Keratinocyte (primary cell): ENCODE measurements around the gene SDCCAG8. TPM values are rescaled to one million over a fixed set of nuclear protein-coding genes. Genes with fewer than 3 reads are reported as not detected.

Experiments used
- DNase-seq: peaks from one replicate; pipeline ENCODE4 v3.0.0-alpha.2; 2011; ENCODE audit warnings: low read depth, missing footprints, low spot score
- FAIRE-seq: peaks from 2 replicates; lab custom pipeline; 2011; peaks lifted over from hg19 to GRCh38; lab: Jason Lieb, UNC
- H2AFZ ChIP-seq: 2 replicates; pipeline ENCODE4 v1.6.0; 2012; ENCODE audit warnings: low read length, control low read depth, inconsistent platforms; ENCODE audit not compliant: control insufficient read depth
- H3K27ac ChIP-seq: 2 replicates; pipeline ENCODE4 v1.5.1; 2011; ENCODE audit warnings: low read length; ENCODE audit not compliant: control insufficient read depth, insufficient read depth
- H3K27me3 ChIP-seq: 3 replicates; pipeline ENCODE4 v1.6.0; 2011; ENCODE audit warnings: low read length; ENCODE audit not compliant: control insufficient read depth, insufficient read depth; ENCODE audit errors: extremely low read depth
- H3K36me3 ChIP-seq, 2 experiments: 2 replicates in 1 of 2; 3 replicates in 1 of 2; pipeline ENCODE4 v1.5.1; 2011; ENCODE audit warnings: low read length in 2 of 2, mild to moderate bottlenecking in 1 of 2; ENCODE audit not compliant: control insufficient read depth in 2 of 2, insufficient read depth in 2 of 2; ENCODE audit errors: extremely low read depth in 1 of 2
- H3K4me1 ChIP-seq: 3 replicates; pipeline ENCODE4 v1.5.1; 2011; ENCODE audit warnings: low read length; ENCODE audit not compliant: control insufficient read depth, insufficient read depth; ENCODE audit errors: extremely low read depth
- H3K4me2 ChIP-seq: 3 replicates; pipeline ENCODE4 v1.6.0; 2011; ENCODE audit warnings: low read depth, low read length; ENCODE audit not compliant: control insufficient read depth, insufficient read depth; ENCODE audit errors: extremely low read depth
- H3K4me3 ChIP-seq, 3 experiments: fragments of 200-600 bp in 1 of 3; sonication (generic) in 1 of 3; 2 replicates in 2 of 3; 3 replicates in 1 of 3; pipeline ENCODE4 v1.5.1; 2011 to 2016; ENCODE audit warnings: low read length in 3 of 3, mild to moderate bottlenecking in 3 of 3, control low read depth in 2 of 3, inconsistent platforms in 1 of 3, low read depth in 1 of 3, mixed read lengths in 1 of 3, mixed run types in 1 of 3, moderate library complexity in 1 of 3; ENCODE audit not compliant: control insufficient read depth in 2 of 3, insufficient read depth in 2 of 3; ENCODE audit errors: extremely low read depth in 1 of 3
- H3K79me2 ChIP-seq: 2 replicates; pipeline ENCODE4 v1.6.0; 2012; ENCODE audit warnings: low read length; ENCODE audit not compliant: control insufficient read depth, insufficient read depth
- H3K9ac ChIP-seq: 3 replicates; pipeline ENCODE4 v1.6.0; 2011; ENCODE audit warnings: low read length; ENCODE audit not compliant: control insufficient read depth, insufficient read depth; ENCODE audit errors: extremely low read depth
- H3K9me1 ChIP-seq: 3 replicates; pipeline ENCODE4 v1.6.0; 2011; ENCODE audit warnings: low read length; ENCODE audit not compliant: control insufficient read depth, insufficient read depth; ENCODE audit errors: extremely low read depth
- H3K9me3 ChIP-seq: 2 replicates; pipeline ENCODE4 v1.5.1; 2012; ENCODE audit warnings: low read depth, low read length; ENCODE audit not compliant: control insufficient read depth
- H4K20me1 ChIP-seq: 3 replicates; pipeline ENCODE4 v1.6.0; 2011; ENCODE audit warnings: low read length; ENCODE audit not compliant: control insufficient read depth, insufficient read depth; ENCODE audit errors: extremely low read depth
- EZH2 ChIP-seq: IDR thresholded peaks from one replicate; pipeline ENCODE4 v1.6.1; 2012; ENCODE audit warnings: inconsistent platforms, mild to moderate bottlenecking, low read length, moderate library complexity
- dilution Hi-C: fragments of 300-500 bp; cut with MboI; formaldehyde crosslinking; loops from one replicate; pipeline ENCODE4 v1.7.0; 2020; ENCODE audit warnings: low sequenced_read_pairs; ENCODE audit not compliant: extremely low pct_ligation_motif_present
- polyA plus RNA-seq, 5 experiments: library from polyadenylated mRNA; depleted of rRNA in 3 of 5; stranded (reverse) in 3 of 5; stranded (forward) in 1 of 5; unstranded in 1 of 5; fragments of >200 nt; gene quantifications; 1 replicate in 1 of 5; 2 replicates in 3 of 5; 3 replicates in 1 of 5; pipeline versions ENCODE4 v1.2.1 to v1.2.3, GENCODE V29; 2011 to 2012; ENCODE audit warnings: missing spikeins in 2 of 5, low read depth in 1 of 5, low replicate concordance in 1 of 5
- TF ChIP-seq, protein P1 (sequence below), 3 experiments: IDR thresholded peaks in 1 of 3; conservative IDR thresholded peaks in 1 of 3; optimal IDR thresholded peaks in 1 of 3; 2 replicates in 2 of 3; 3 replicates in 1 of 3; pipeline versions ENCODE3 to v1.5.1; 2011; ENCODE audit warnings: low read length in 3 of 3, mild to moderate bottlenecking in 3 of 3, moderate library complexity in 2 of 3, control low read depth in 1 of 3, inconsistent platforms in 1 of 3; ENCODE audit not compliant: insufficient read depth in 2 of 3; ENCODE audit errors: extremely low read depth in 1 of 3

Gene SDCCAG8
- polyA plus RNA-seq, 1 donor (not counting 4 experiments of a cell fraction or from before 2014, with no cell fraction given) = 61.6 TPM

DNA sequence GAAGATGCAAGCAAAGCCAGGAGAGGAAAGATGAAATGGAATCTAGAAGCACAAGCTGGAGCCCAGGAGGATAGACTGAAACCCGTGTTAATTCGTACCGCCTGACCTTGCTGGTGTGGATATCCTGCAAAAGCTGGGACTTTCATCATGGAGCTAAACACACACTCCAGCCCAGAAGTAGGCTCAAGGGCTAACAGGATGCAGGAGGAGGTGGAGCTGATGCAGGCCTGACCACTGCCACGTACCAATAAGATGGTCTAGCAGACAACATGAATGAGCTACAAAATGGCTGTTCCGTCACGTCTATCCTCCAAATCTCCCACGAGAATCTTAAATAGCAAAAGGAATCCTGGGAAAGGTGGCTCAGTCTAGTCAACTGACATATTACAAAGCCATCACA is 270.3 kb downstream of the SDCCAG8 start:
- TF ChIP-seq, protein P1, sequence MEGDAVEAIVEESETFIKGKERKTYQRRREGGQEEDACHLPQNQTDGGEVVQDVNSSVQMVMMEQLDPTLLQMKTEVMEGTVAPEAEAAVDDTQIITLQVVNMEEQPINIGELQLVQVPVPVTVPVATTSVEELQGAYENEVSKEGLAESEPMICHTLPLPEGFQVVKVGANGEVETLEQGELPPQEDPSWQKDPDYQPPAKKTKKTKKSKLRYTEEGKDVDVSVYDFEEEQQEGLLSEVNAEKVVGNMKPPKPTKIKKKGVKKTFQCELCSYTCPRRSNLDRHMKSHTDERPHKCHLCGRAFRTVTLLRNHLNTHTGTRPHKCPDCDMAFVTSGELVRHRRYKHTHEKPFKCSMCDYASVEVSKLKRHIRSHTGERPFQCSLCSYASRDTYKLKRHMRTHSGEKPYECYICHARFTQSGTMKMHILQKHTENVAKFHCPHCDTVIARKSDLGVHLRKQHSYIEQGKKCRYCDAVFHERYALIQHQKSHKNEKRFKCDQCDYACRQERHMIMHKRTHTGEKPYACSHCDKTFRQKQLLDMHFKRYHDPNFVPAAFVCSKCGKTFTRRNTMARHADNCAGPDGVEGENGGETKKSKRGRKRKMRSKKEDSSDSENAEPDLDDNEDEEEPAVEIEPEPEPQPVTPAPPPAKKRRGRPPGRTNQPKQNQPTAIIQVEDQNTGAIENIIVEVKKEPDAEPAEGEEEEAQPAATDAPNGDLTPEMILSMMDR (optimal IDR thresholded peaks at IDR 0.05 in 1 of 3, IDR thresholded peaks at IDR 0.05 in 1 of 3, conservative IDR thresholded peaks at IDR 0.05 in 1 of 3; ENCODE audit: extremely low read depth in 1 of 3, insufficient read depth in 2 of 3, low read length in 3 of 3) = no peak
- TF ChIP-seq EZH2 = no peak

DNA sequence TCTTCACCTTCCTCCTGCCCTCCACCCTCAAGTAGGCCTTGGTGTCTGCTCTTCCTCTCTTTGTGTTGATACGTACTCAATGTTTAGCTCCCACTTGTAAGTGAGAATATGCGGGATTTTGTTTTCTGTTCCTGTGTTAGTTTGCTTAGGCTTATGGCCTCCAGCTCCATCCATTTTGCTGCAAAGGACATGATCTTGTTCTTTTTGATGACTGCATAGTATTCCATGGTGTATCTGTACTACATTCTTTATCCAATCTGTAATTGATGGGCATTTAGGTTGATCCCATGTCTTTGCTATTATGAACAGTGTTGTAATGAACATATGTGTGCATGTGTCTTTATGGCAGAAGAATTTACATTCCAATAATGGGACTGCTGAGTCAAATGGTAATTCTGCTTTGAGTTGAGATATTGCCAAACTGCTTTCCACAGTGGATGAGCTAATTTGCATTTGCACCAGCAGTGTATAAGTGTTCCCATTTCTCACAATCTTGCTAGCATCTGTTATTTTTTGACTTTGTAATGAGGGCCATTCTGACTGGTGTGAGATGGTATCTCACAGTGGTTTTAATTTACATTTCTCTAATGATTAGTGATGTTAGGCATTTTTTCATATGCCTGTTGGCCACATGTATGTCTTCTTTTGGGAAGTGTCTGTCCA is 272.7 kb downstream of the SDCCAG8 start:
- Histone ChIP-seq H3K27ac (no peak overlapping the region), H3K9me1 (no peaks in the 10 kb centered on the region), H3K27me3 (no peaks in the 10 kb centered on the region), H4K20me1 (no peaks in the 10 kb centered on the region), H3K9ac (no peak overlapping the region), H2AFZ (no peak overlapping the region), H3K9me3 (no peaks in the 10 kb centered on the region), H3K4me1 (peaks cover 7% of the 10 kb centered on the region), H3K4me3 (no peak overlapping the region), H3K79me2 (no peaks in the 10 kb centered on the region), H3K4me2 (no peak overlapping the region), H3K36me3 (no peaks in the 10 kb centered on the region)
- FAIRE-seq (no peak), DNase-seq (no peak)
- dilution Hi-C loops = no loop called here
- TF ChIP-seq EZH2 = no peak
- TF ChIP-seq, protein P1 (optimal IDR thresholded peaks at IDR 0.05 in 1 of 3, IDR thresholded peaks at IDR 0.05 in 1 of 3, conservative IDR thresholded peaks at IDR 0.05 in 1 of 3; ENCODE audit: extremely low read depth in 1 of 3, insufficient read depth in 2 of 3, low read length in 3 of 3) = no peak

More for the DNA sequence above, 270.3 kb downstream of the SDCCAG8 start:
- Histone ChIP-seq H3K9ac (no peak overlapping the region), H3K27me3 (no peaks in the 10 kb centered on the region), H3K4me1 (peaks cover 7% of the 10 kb centered on the region), H3K27ac (no peak overlapping the region), H2AFZ (no peak overlapping the region), H3K79me2 (no peaks in the 10 kb centered on the region), H4K20me1 (no peaks in the 10 kb centered on the region), H3K4me3 (no peak overlapping the region), H3K36me3 (no peaks in the 10 kb centered on the region), H3K9me1 (no peaks in the 10 kb centered on the region), H3K4me2 (no peak overlapping the region), H3K9me3 (no peaks in the 10 kb centered on the region)
- dilution Hi-C loops = no loop called here
- FAIRE-seq = no peak
- DNase-seq = no peak
